Anterior cingulate cortex (tissue), 58 donors: ENCODE data around the gene CAMK1D.
"Not testable (repeated sequence)": the region's sequence is repeated elsewhere in the genome, so short reads cannot be mapped to it uniquely, and the experiment has no call there.

Source experiments
- DNase-seq, 58 donors: peaks; one replicate each; lab custom pipeline; 2025; lab: John Stamatoyannopoulos, UW

Gene CAMK1D

GRCh38 chr10:12484941-12485805, 135.8 kb downstream of the CAMK1D start:
- DNase-seq: peak in 28 of 58 donors; percentile 3 to 83 (median 33)

GRCh38 chr10:12487366-12487765, 138.0 kb downstream of the CAMK1D start:
- no peak for DNase-seq

GRCh38 chr10:12488626-12489025, 139.3 kb downstream of the CAMK1D start:
- DNase-seq: no peak

GRCh38 chr10:12489357-12489756, 140.0 kb downstream of the CAMK1D start:
- no peak for DNase-seq

- no peak for DNase-seq
These were observed 140.5 kb downstream of the CAMK1D start for GRCh38 chr10:12489806-12490205.

- DNase-seq: no peak
These were observed 141.6 kb downstream of the CAMK1D start for GRCh38 chr10:12490963-12491362.

- DNase-seq: no peak
These were observed 142.1 kb downstream of the CAMK1D start for GRCh38 chr10:12491491-12491890.

- DNase-seq: no peak
These were observed 142.7 kb downstream of the CAMK1D start for GRCh38 chr10:12492016-12492415.

GRCh38 chr10:12497046-12497445, 147.7 kb downstream of the CAMK1D start:
- DNase-seq: not testable (repeated sequence)

GRCh38 chr10:12499076-12499986, 150.0 kb downstream of the CAMK1D start:
- DNase-seq: peak in 29 of 58 donors; percentile 6 to 63 (median 28)

- no peak for DNase-seq
These were observed 151.3 kb downstream of the CAMK1D start for GRCh38 chr10:12500381-12501303.

- DNase-seq: no peak
These were observed 152.0 kb downstream of the CAMK1D start for GRCh38 chr10:12501324-12501723.

GRCh38 chr10:12501841-12502525, 152.6 kb downstream of the CAMK1D start:
- no peak for DNase-seq

GRCh38 chr10:12502526-12503274, 153.4 kb downstream of the CAMK1D start:
- DNase-seq: no peak

GRCh38 chr10:12503311-12503710, 154.0 kb downstream of the CAMK1D start:
- DNase-seq: no peak

- DNase-seq: no peak
These were observed 154.8 kb downstream of the CAMK1D start for GRCh38 chr10:12504176-12504575.

GRCh38 chr10:12504628-12505027, 155.3 kb downstream of the CAMK1D start:
- no peak for DNase-seq

GRCh38 chr10:12505683-12506082, 156.3 kb downstream of the CAMK1D start:
- no peak for DNase-seq
